H1 (cell line): ENCODE results near the gene HJURP. TPM values are rescaled to one million over a fixed set of nuclear protein-coding genes. Genes with fewer than 3 reads are reported as not detected.

Source experiments
- polyA plus RNA-seq, 7 experiments: library from polyadenylated mRNA; depleted of rRNA in 3 of 7; stranded (reverse) in 5 of 7; unstranded in 2 of 7; fragments of >200 nt in 5 of 7; fragments of 200-250 nt in 2 of 7; gene quantifications; 1 replicate in 5 of 7; 2 replicates in 1 of 7; 4 replicates in 1 of 7; pipeline versions ENCODE4 v1.2.1 to v1.2.3, GENCODE V29; 2011 to 2013; ENCODE audit warnings: missing spikeins in 2 of 7, mixed read lengths in 2 of 7
- total RNA-seq: library from RNA; stranded (reverse); fragmentation: NEBNext Ultra II Directional; extraction: Animal tissue kit (Norgen Biotek cat#: 25700); gene quantifications from 2 replicates; pipeline ENCODE4 v1.2.1, GENCODE V29; 2021

HJURP gene
- total and polyA plus RNA-seq, 2 of the 8 experiments (the other 6 are each of a cell fraction or from before 2014, with no cell fraction given), result 49.3 to 60.5 TPM

Other genes with a start within 250 kb of the HJURP start
- gene UGT1A8, start 236.9 kb downstream of the HJURP start, total RNA-seq, result not detected in 2 replicates
- 0.03 TPM in 1 of 2 replicates, not detected in the other for gene UGT1A8, start 236.9 kb downstream of the HJURP start, polyA plus RNA-seq (2011; rRNA removed)
- gene UGT1A10, start 218.1 kb downstream of the HJURP start, total RNA-seq, result not detected in 2 replicates
- gene UGT1A10, start 218.1 kb downstream of the HJURP start, polyA plus RNA-seq (2011; rRNA removed), result not detected in 2 replicates
- gene UGT1A9, start 182.6 kb downstream of the HJURP start, total RNA-seq, result not detected in 2 replicates
- not detected in 2 replicates for gene UGT1A9, start 182.6 kb downstream of the HJURP start, polyA plus RNA-seq (2011; rRNA removed)
- not detected in 2 replicates for gene UGT1A7, start 172.6 kb downstream of the HJURP start, total RNA-seq
- gene UGT1A7, start 172.6 kb downstream of the HJURP start, polyA plus RNA-seq (2011; rRNA removed), result not detected in 2 replicates
- gene UGT1A6, start 161.6 kb downstream of the HJURP start, total RNA-seq, result not detected in 2 replicates
- not detected in 2 replicates for gene UGT1A6, start 161.6 kb downstream of the HJURP start, polyA plus RNA-seq (2011; rRNA removed)
- not detected in 2 replicates for gene UGT1A5, start 141.6 kb downstream of the HJURP start, total RNA-seq
- not detected in 2 replicates for gene UGT1A5, start 141.6 kb downstream of the HJURP start, polyA plus RNA-seq (2011; rRNA removed)
- not detected in 2 replicates for gene UGT1A4, start 135.8 kb downstream of the HJURP start, total RNA-seq
- not detected in 2 replicates for gene UGT1A4, start 135.8 kb downstream of the HJURP start, polyA plus RNA-seq (2011; rRNA removed)
- not detected in 2 replicates for gene UGT1A3, start 125.5 kb downstream of the HJURP start, total RNA-seq
- not detected in 2 replicates for gene UGT1A3, start 125.5 kb downstream of the HJURP start, polyA plus RNA-seq (2011; rRNA removed)
- gene UGT1A1, start 94.3 kb downstream of the HJURP start, total RNA-seq, result not detected in 2 replicates
- gene UGT1A1, start 94.3 kb downstream of the HJURP start, polyA plus RNA-seq (2011; rRNA removed), result not detected in 2 replicates
- not detected in 2 replicates for gene MROH2A, start 76.2 kb downstream of the HJURP start, total RNA-seq
- gene MROH2A, start 76.2 kb downstream of the HJURP start, polyA plus RNA-seq (2011; rRNA removed), result not detected in 2 replicates
- 0.54 TPM in 1 of 2 replicates, not detected in the other for gene TRPM8, start 62.8 kb upstream of the HJURP start, total RNA-seq
- gene TRPM8, start 62.8 kb upstream of the HJURP start, polyA plus RNA-seq (2011; rRNA removed), result 0.18 and 0.44 TPM in 2 replicates
- not detected in 2 replicates for gene SPP2, start 196.2 kb upstream of the HJURP start, total RNA-seq
- not detected in 2 replicates for gene SPP2, start 196.2 kb upstream of the HJURP start, polyA plus RNA-seq (2011; rRNA removed)